GM06990 (cell line): ENCODE measurements around the gene PANX2.

Experiments
- DNase-seq: peaks from one replicate; pipeline ENCODE4 v3.0.0-alpha.2; 2011; ENCODE audit not compliant: insufficient read length; ENCODE audit errors: extremely low read depth
- H3K27me3 ChIP-seq: replicated peaks from 2 replicates; pipeline ENCODE4 v1.6.0; 2011; ENCODE audit warnings: low read length; ENCODE audit not compliant: control insufficient read depth, insufficient read depth
- H3K36me3 ChIP-seq: 2 replicates; pipeline ENCODE4 v1.5.1; 2011; ENCODE audit warnings: low read length; ENCODE audit not compliant: control insufficient read depth, insufficient read depth
- H3K4me3 ChIP-seq: replicated peaks from 2 replicates; pipeline ENCODE4 v1.5.1; 2011; ENCODE audit warnings: low read depth, mild to moderate bottlenecking, control low read depth, low read length
- TF ChIP-seq, protein P1 (sequence below): IDR thresholded peaks from 2 replicates; pipeline ENCODE4 v1.5.1; 2011; ENCODE audit warnings: low read length, control low read depth, mild to moderate bottlenecking, inconsistent platforms; ENCODE audit not compliant: insufficient read depth, poor library complexity, severe bottlenecking

Gene PANX2

DNA sequence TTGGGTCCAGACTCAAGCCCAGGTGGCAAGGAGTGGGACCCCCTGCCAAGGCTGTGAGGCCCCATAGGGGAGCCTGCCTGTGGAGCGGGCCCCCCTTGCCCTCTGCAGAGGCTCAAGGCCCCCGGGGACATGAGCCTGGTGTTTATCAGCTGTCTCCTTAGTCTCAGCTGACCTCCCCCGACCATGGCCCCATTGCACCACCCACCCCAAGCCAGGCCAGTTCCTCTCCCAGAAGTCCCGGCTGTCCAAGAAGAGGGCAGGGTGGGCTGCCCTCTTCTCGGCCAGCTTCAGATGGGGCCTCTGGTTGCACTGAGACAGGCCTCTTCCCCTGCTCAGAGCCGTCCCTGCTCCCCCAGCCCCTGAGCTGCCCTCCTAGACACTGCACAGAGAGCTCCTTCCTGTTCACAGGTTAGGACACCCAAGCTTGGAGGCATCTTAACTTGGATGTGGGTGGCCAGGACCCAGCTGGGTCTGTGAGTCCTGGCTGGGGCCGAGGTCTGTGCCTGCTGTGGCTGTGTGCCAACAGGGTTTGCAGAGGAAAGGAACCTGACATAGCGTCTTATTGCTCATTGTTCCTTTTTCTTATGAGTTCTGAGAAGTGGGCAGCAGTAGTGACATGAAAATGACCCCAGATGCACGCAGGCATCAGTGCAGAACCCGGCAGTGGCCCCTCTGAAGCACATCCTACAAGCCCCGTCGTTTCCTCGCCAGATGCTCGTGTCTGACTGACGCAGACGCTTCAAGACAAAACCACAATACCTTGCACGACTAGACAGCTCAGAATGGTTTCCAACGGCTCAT, 20.6 kb downstream of the PANX2 start:
- Histone ChIP-seq H3K36me3 (peaks cover 17% of the 10 kb centered on the region), H3K27me3 (no peaks in the 10 kb centered on the region), H3K4me3 (peak overlapping the region; percentile 58)
- peak; percentile 89 for DNase-seq
- TF ChIP-seq, protein P1, sequence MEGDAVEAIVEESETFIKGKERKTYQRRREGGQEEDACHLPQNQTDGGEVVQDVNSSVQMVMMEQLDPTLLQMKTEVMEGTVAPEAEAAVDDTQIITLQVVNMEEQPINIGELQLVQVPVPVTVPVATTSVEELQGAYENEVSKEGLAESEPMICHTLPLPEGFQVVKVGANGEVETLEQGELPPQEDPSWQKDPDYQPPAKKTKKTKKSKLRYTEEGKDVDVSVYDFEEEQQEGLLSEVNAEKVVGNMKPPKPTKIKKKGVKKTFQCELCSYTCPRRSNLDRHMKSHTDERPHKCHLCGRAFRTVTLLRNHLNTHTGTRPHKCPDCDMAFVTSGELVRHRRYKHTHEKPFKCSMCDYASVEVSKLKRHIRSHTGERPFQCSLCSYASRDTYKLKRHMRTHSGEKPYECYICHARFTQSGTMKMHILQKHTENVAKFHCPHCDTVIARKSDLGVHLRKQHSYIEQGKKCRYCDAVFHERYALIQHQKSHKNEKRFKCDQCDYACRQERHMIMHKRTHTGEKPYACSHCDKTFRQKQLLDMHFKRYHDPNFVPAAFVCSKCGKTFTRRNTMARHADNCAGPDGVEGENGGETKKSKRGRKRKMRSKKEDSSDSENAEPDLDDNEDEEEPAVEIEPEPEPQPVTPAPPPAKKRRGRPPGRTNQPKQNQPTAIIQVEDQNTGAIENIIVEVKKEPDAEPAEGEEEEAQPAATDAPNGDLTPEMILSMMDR: no peak

DNA sequence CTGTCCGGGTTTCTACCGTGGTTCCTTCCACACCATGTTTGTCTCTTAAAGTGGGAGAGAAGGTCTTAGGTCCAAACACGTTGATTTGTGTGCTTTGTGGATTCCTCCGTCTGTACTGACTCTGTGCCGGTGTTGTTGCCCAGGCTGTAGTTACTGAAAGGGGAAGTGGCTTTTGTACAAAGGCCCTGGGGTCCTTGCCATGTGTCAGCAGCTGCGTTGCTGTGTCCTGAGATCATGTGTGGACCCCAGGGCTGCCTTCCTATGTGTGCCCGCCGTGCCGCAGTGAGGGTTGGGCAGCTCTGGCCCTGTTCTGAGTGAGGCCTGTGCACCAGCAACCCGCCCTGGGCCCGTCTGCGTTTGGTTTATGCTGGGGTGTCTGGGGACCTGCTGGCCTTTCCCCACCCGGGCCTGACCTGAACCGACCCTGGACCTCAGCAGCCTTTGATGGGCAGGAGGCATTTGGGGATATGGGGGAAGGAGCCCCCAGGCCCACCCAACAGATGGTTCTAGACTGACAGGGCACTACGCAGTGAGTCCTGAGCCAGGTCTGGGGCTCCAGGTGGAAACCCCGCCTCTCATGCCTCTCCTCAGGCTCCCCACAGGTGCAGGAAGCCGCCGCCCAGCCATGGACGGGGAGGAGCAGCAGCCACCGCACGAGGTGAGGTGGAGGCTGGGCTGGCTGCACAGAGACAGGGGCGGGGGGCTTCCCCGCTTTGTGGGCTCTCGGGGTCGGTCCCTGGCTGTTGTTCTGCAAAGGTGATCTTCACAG, 22.1 kb downstream of the PANX2 start:
- Histone ChIP-seq H3K36me3 (peaks cover 24% of the 10 kb centered on the region), H3K4me3 (peak overlapping the region; percentile 49), H3K27me3 (no peaks in the 10 kb centered on the region)
- TF ChIP-seq, protein P1: peak; percentile 5
- no peak for DNase-seq

DNA sequence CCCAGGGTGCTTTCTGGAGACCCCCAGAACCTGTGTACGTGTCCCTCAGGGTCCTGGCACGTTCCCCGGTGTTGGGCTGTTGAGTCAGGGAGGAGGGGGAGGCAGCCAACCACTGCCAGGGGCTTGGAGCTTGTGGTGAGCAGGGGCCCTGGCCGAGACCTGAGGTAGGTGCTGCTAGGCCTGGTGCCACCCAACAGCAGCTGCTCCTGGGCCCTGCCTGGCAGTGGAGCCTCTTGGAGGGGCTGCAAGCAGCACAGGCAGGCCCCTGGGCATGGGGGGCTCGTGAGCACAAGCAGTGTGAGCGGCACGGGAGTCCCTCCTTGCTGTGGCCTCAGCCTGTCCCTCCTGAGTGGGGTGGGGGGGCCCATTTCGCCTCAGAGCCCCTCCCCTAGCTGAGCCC, 23.1 kb downstream of the PANX2 start:
- TF ChIP-seq, protein P1: no peak
- H3K36me3 ChIP-seq: peaks cover 28% of the 10 kb centered on the region
- DNase-seq: no peak

DNA sequence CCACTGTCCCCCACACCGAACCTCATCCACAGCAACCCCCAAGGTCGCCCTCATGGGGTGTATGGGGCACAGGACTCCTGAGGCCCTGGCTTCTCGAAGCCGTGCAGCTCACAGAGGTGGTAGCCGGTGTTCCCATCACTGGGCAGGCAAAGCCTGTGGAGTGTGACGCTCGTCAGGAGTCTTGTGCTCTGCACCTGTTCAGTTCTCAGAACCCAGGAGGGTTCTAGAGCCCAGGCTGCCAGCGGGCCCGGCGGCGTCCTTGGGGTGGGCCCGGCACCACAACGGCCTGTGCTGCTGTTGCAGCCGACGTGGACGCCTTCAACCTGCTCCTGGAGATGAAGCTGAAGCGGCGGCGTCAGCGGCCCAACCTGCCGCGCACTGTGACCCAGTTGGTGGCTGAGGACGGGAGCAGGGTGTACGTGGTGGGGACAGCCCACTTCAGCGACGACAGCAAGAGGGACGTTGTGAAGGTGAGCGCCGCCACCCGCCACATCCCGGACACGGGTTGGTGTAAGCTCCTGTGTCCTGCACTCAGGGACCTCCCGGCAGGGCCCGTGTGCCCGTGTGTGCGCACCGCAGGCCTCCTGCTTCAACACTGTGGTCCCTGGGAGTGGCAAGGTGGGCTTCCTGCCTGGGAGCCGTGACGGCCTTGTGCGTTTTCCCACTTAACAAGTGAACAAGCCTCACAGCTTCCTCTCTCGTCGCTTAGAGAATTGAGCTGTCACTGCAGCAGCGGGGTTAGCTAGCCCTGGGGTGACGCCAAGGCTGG, 23.7 kb downstream of the PANX2 start:
- Histone ChIP-seq H3K36me3 (peaks cover 29% of the 10 kb centered on the region), H3K27me3 (no peaks in the 10 kb centered on the region), H3K4me3 (no peak overlapping the region; the same call in 1 of the 2 replicates)
- TF ChIP-seq, protein P1: no peak
- DNase-seq: no peak

More for the DNA sequence above, 23.1 kb downstream of the PANX2 start:
- H3K4me3 ChIP-seq: no peak overlapping the region
- H3K27me3 ChIP-seq: no peaks in the 10 kb centered on the region

DNA sequence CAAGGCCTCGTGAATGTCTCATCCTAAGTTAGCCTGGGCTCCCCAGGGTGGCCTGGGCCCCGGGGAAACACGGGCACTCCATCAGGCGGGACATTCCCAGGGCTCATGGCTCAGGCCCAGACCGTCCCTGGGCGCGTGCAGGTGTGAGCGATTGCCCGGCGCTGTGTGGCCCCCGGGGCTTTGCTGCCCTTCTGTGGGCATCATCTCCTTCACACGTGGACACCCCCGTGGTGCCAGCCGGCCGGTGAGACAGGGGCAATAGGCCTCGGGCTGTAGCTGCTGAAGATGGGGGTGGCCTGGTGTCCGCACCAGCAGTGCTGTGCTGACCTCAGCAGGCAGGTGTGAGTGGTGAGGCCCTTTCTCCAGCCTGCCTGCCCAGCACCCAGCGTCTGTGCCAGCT, 25.7 kb downstream of the PANX2 start:
- Histone ChIP-seq H3K4me3 (no peak overlapping the region), H3K36me3 (peaks cover 30% of the 10 kb centered on the region), H3K27me3 (no peaks in the 10 kb centered on the region)
- no peak for DNase-seq
- TF ChIP-seq, protein P1: no peak
